Stimulated activated CD4-positive, alpha-beta T cell treated with anti-CD3 and anti-CD28 coated beads, Interleukin-1b, Interleukin-23, amount 100 ng/mL, for 48 hours (primary cell): ENCODE measurements around the gene BTBD16.

Experiments used
- DNase-seq: peaks from one replicate; pipeline ENCODE4 v3.0.0-alpha.2; 2020

Gene BTBD16

GRCh38 chr10:122296363-122297120 lies 25.4 kb downstream of the BTBD16 start:
- no peak for DNase-seq

GRCh38 chr10:122297583-122297982 lies 26.5 kb downstream of the BTBD16 start:
- no peak for DNase-seq

- DNase-seq, result no peak
Observed at GRCh38 chr10:122298206-122298597, 27.1 kb downstream of the BTBD16 start.

GRCh38 chr10:122298598-122299301 lies 27.7 kb downstream of the BTBD16 start:
- peak; percentile 62 for DNase-seq

GRCh38 chr10:122299423-122300075 lies 28.5 kb downstream of the BTBD16 start:
- no peak for DNase-seq

- no peak for DNase-seq
Observed at GRCh38 chr10:122301055-122301810, 30.1 kb downstream of the BTBD16 start.

- no peak for DNase-seq
Observed at GRCh38 chr10:122301811-122302115, 30.7 kb downstream of the BTBD16 start.

- DNase-seq, result no peak
Observed at GRCh38 chr10:122302315-122302714, 31.2 kb downstream of the BTBD16 start.

GRCh38 chr10:122303271-122304053 lies 32.4 kb downstream of the BTBD16 start:
- DNase-seq, result no peak

GRCh38 chr10:122304054-122304579 lies 33.0 kb downstream of the BTBD16 start:
- DNase-seq, result no peak

- DNase-seq, result no peak
Observed at GRCh38 chr10:122306282-122306681, 35.2 kb downstream of the BTBD16 start.

- DNase-seq, result no peak
Observed at GRCh38 chr10:122306744-122307143, 35.6 kb downstream of the BTBD16 start.

- DNase-seq, result no peak
Observed at GRCh38 chr10:122307669-122308416, 36.7 kb downstream of the BTBD16 start.

GRCh38 chr10:122308417-122309141 lies 37.5 kb downstream of the BTBD16 start:
- DNase-seq, result no peak

- DNase-seq, result no peak
Observed at GRCh38 chr10:122310311-122311050, 39.4 kb downstream of the BTBD16 start.

- no peak for DNase-seq
Observed at GRCh38 chr10:122311051-122311410, 39.9 kb downstream of the BTBD16 start.

- no peak for DNase-seq
Observed at GRCh38 chr10:122311716-122312115, 40.6 kb downstream of the BTBD16 start.

- DNase-seq, result no peak
Observed at GRCh38 chr10:122316224-122316884, 45.3 kb downstream of the BTBD16 start.

GRCh38 chr10:122321960-122322359 lies 50.9 kb downstream of the BTBD16 start:
- no peak for DNase-seq

- no peak for DNase-seq
Observed at GRCh38 chr10:122323189-122323588, 52.1 kb downstream of the BTBD16 start.
